ENCODE data around the gene MED23.
A peak's percentile ranks its signal among the peaks of the same experiment; 100 is the strongest.

GRCh38 chr6:131627724-131628682 is at the start of gene MED23:
- TF ChIP-seq CTCF (IDR thresholded peaks at IDR 0.05) (peak; percentile 76 to 96 (median 89)), POLR2A (IDR thresholded peaks at IDR 0.05) (peak in 1 of 2 donors; percentile 63)
